GM23338 (cell line): ENCODE measurements around the gene ZNF557. TPM values are rescaled to one million over a fixed set of nuclear protein-coding genes. Genes with fewer than 3 reads are reported as not detected.

Experiments used
- ATAC-seq: fragments of 200-7000 bp; cut with Tn5 transposase; 3 replicates; pipeline ENCODE4 v1.9.1; 2020
- DNase-seq: peaks from one replicate; pipeline ENCODE4 v3.0.0-alpha.2; 2015; ENCODE audit warnings: low spot score
- H2AFZ ChIP-seq: fragments of 200-600 bp; sonication (generic); 2 replicates; pipeline ENCODE4 v1.8.0; 2016; ENCODE audit warnings: antibody characterized with exemption, mild to moderate bottlenecking, moderate library complexity
- H3F3A ChIP-seq: fragments of 200-600 bp; sonication (generic); replicated peaks from 2 replicates; pipeline ENCODE4 v1.8.0; 2017; ENCODE audit warnings: antibody characterized with exemption, mixed run types, low read depth
- H3K27ac ChIP-seq: fragments of 200-600 bp; sonication (generic); 2 replicates; pipeline ENCODE4 v1.6.1; 2016; ENCODE audit warnings: low read depth
- H3K27me3 ChIP-seq: fragments of 200-600 bp; sonication (generic); 2 replicates; pipeline ENCODE4 v1.8.0; 2016; ENCODE audit warnings: mild to moderate bottlenecking, mixed run types, moderate library complexity; ENCODE audit not compliant: insufficient read depth
- H3K36me3 ChIP-seq: fragments of 200-600 bp; sonication (generic); 2 replicates; pipeline ENCODE4 v1.8.0; 2016; ENCODE audit warnings: mild to moderate bottlenecking; ENCODE audit not compliant: insufficient read depth
- H3K4me1 ChIP-seq: fragments of 200-600 bp; sonication (generic); 2 replicates; pipeline ENCODE4 v1.8.0; 2016; ENCODE audit warnings: mild to moderate bottlenecking, moderate library complexity; ENCODE audit not compliant: insufficient read depth
- H3K4me2 ChIP-seq: fragments of 200-600 bp; sonication (generic); 2 replicates; pipeline ENCODE4 v1.7.1; 2017; ENCODE audit warnings: mixed run types
- H3K4me3 ChIP-seq: fragments of 200-600 bp; sonication (generic); 2 replicates; pipeline ENCODE4 v1.6.1; 2016; ENCODE audit warnings: mixed run types
- H3K79me2 ChIP-seq: fragments of 200-600 bp; sonication (generic); replicated peaks from 2 replicates; pipeline ENCODE4 v1.8.0; 2017; ENCODE audit warnings: mild to moderate bottlenecking; ENCODE audit not compliant: insufficient read depth
- H3K9me2 ChIP-seq: fragments of 200-600 bp; sonication (generic); 2 replicates; pipeline ENCODE4 v1.8.0; 2017; ENCODE audit not compliant: insufficient read depth
- H4K20me1 ChIP-seq: fragments of 200-600 bp; sonication (generic); replicated peaks from 2 replicates; pipeline ENCODE4 v1.8.0; 2017; ENCODE audit warnings: mild to moderate bottlenecking; ENCODE audit not compliant: insufficient read depth
- H3K27ac Mint-ChIP-seq: 2 replicates; pipeline ENCODE4 v1.8.0; 2020; ENCODE audit warnings: inconsistent platforms, mild to moderate bottlenecking, moderate library complexity, mixed read lengths
- H3K27me3 Mint-ChIP-seq: 3 replicates; pipeline ENCODE4 v1.8.0; 2022; ENCODE audit warnings: low read depth, mild to moderate bottlenecking, moderate library complexity, mixed read lengths, inconsistent platforms; ENCODE audit not compliant: insufficient read depth, poor library complexity
- H3K36me3 Mint-ChIP-seq: 3 replicates; pipeline ENCODE4 v1.8.0; 2021; ENCODE audit warnings: low read depth, mild to moderate bottlenecking, inconsistent platforms, moderate library complexity, mixed read lengths
- H3K4me1 Mint-ChIP-seq: 3 replicates; pipeline ENCODE4 v1.8.0; 2020; ENCODE audit warnings: mild to moderate bottlenecking, inconsistent platforms, mixed read lengths
- H3K4me3 Mint-ChIP-seq: 3 replicates; pipeline ENCODE4 v1.8.0; 2021; ENCODE audit warnings: moderate library complexity, mild to moderate bottlenecking, inconsistent platforms, mixed read lengths
- H3K9me3 Mint-ChIP-seq: 3 replicates; pipeline ENCODE4 v1.8.0; 2020; ENCODE audit warnings: moderate library complexity, mild to moderate bottlenecking, inconsistent platforms, mixed read lengths
- STAT1 ChIP-seq: IDR thresholded peaks from one replicate; pipeline ENCODE4 v1.6.1; 2016; ENCODE audit warnings: antibody characterized with exemption; ENCODE audit not compliant: unreplicated experiment
- polyA plus RNA-seq: library from polyadenylated mRNA; unstranded; fragments of >200 nt; fragmentation: Nextera tagmentation; extraction: Ambion mirVana; gene quantifications from 2 replicates; pipeline ENCODE4 v1.2.1, GENCODE V29; 2016
- total RNA-seq: library from RNA; depleted of rRNA; stranded (reverse); fragments of >200 nt; shearing (Covaris generic); gene quantifications from 2 replicates; pipeline ENCODE4 v1.2.3, GENCODE V29; 2014
- TF ChIP-seq, protein P1 (sequence below): fragments of 250-450 bp; sonication (Bioruptor Pico); IDR thresholded peaks from 2 replicates; pipeline ENCODE4 v1.5.0; 2020; ENCODE audit warnings: mild to moderate bottlenecking, moderate library complexity
- TF ChIP-seq, protein P2 (sequence below): IDR thresholded peaks from one replicate; pipeline ENCODE4 v1.6.1; 2018; ENCODE audit warnings: antibody characterized with exemption; ENCODE audit not compliant: unreplicated experiment

The ZNF557 gene
- total and polyA plus RNA-seq, 2 experiments from 2014 or later: 3.7 to 10.3 TPM

DNA sequence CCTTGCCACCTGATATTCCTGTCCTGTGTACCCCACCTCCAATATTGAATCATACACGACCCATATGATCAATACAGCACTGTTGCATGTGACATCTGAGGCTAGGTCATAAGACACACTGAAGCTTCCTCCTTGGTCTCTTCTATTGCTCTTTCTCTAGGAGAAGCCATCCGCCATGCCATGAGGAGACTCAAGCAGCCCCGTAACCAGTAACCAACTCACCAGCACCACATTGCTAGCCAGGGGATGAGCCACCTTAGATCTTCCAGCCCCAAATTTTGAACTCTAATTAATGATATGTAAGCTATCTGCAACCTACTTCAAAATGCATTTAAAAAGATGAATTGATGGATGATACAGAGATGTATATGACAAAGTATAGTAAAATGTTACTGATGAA, 28.6 kb downstream of the ZNF557 start:
- H3K9me3 Mint-ChIP-seq: peaks cover 48% of the 10 kb centered on the region
- peaks cover 7% of the 10 kb centered on the region; the same call in 1 of the 2 replicates for H3K9me2 ChIP-seq
- no peak overlapping the region; the same call in 1 of the 2 replicates for H3K27ac Mint-ChIP-seq
- H3K79me2 ChIP-seq: no peaks in the 10 kb centered on the region
- peaks cover 39% of the 10 kb centered on the region for H3K36me3 Mint-ChIP-seq
- TF ChIP-seq STAT1: no peak
- TF ChIP-seq, protein P1, sequence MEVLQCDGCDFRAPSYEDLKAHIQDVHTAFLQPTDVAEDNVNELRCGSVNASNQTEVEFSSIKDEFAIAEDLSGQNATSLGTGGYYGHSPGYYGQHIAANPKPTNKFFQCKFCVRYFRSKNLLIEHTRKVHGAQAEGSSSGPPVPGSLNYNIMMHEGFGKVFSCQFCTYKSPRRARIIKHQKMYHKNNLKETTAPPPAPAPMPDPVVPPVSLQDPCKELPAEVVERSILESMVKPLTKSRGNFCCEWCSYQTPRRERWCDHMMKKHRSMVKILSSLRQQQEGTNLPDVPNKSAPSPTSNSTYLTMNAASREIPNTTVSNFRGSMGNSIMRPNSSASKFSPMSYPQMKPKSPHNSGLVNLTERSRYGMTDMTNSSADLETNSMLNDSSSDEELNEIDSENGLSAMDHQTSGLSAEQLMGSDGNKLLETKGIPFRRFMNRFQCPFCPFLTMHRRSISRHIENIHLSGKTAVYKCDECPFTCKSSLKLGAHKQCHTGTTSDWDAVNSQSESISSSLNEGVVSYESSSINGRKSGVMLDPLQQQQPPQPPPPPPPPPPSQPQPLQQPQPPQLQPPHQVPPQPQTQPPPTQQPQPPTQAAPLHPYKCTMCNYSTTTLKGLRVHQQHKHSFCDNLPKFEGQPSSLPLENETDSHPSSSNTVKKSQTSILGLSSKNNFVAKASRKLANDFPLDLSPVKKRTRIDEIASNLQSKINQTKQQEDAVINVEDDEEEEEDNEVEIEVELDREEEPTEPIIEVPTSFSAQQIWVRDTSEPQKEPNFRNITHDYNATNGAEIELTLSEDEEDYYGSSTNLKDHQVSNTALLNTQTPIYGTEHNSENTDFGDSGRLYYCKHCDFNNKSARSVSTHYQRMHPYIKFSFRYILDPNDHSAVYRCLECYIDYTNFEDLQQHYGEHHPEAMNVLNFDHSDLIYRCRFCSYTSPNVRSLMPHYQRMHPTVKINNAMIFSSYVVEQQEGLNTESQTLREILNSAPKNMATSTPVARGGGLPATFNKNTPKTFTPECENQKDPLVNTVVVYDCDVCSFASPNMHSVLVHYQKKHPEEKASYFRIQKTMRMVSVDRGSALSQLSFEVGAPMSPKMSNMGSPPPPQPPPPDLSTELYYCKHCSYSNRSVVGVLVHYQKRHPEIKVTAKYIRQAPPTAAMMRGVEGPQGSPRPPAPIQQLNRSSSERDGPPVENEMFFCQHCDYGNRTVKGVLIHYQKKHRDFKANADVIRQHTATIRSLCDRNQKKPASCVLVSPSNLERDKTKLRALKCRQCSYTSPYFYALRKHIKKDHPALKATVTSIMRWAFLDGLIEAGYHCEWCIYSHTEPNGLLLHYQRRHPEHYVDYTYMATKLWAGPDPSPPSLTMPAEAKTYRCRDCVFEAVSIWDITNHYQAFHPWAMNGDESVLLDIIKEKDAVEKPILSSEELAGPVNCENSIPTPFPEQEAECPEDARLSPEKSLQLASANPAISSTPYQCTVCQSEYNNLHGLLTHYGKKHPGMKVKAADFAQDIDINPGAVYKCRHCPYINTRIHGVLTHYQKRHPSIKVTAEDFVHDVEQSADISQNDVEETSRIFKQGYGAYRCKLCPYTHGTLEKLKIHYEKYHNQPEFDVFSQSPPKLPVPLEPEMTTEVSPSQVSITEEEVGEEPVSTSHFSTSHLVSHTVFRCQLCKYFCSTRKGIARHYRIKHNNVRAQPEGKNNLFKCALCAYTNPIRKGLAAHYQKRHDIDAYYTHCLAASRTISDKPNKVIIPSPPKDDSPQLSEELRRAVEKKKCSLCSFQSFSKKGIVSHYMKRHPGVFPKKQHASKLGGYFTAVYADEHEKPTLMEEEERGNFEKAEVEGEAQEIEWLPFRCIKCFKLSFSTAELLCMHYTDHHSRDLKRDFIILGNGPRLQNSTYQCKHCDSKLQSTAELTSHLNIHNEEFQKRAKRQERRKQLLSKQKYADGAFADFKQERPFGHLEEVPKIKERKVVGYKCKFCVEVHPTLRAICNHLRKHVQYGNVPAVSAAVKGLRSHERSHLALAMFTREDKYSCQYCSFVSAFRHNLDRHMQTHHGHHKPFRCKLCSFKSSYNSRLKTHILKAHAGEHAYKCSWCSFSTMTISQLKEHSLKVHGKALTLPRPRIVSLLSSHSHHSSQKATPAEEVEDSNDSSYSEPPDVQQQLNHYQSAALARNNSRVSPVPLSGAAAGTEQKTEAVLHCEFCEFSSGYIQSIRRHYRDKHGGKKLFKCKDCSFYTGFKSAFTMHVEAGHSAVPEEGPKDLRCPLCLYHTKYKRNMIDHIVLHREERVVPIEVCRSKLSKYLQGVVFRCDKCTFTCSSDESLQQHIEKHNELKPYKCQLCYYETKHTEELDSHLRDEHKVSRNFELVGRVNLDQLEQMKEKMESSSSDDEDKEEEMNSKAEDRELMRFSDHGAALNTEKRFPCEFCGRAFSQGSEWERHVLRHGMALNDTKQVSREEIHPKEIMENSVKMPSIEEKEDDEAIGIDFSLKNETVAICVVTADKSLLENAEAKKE (CRISPR knock-in tag): no peak
- TF ChIP-seq, protein P2, sequence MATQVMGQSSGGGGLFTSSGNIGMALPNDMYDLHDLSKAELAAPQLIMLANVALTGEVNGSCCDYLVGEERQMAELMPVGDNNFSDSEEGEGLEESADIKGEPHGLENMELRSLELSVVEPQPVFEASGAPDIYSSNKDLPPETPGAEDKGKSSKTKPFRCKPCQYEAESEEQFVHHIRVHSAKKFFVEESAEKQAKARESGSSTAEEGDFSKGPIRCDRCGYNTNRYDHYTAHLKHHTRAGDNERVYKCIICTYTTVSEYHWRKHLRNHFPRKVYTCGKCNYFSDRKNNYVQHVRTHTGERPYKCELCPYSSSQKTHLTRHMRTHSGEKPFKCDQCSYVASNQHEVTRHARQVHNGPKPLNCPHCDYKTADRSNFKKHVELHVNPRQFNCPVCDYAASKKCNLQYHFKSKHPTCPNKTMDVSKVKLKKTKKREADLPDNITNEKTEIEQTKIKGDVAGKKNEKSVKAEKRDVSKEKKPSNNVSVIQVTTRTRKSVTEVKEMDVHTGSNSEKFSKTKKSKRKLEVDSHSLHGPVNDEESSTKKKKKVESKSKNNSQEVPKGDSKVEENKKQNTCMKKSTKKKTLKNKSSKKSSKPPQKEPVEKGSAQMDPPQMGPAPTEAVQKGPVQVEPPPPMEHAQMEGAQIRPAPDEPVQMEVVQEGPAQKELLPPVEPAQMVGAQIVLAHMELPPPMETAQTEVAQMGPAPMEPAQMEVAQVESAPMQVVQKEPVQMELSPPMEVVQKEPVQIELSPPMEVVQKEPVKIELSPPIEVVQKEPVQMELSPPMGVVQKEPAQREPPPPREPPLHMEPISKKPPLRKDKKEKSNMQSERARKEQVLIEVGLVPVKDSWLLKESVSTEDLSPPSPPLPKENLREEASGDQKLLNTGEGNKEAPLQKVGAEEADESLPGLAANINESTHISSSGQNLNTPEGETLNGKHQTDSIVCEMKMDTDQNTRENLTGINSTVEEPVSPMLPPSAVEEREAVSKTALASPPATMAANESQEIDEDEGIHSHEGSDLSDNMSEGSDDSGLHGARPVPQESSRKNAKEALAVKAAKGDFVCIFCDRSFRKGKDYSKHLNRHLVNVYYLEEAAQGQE: no peak
- no peaks in the 10 kb centered on the region for H4K20me1 ChIP-seq
- ATAC-seq (no peak), DNase-seq (no peak)
- no peaks in the 10 kb centered on the region for H3K27me3 ChIP-seq
- peaks cover 24% of the 10 kb centered on the region for H3K27me3 Mint-ChIP-seq
- H3K4me3 Mint-ChIP-seq: peak overlapping the region; percentile 77
- peaks cover 6% of the 10 kb centered on the region; the same call in 1 of the 2 replicates for H3K36me3 ChIP-seq
- no peak overlapping the region for H2AFZ ChIP-seq
- H3K4me3 ChIP-seq: peak overlapping the region; percentile 55
- peaks cover 2% of the 10 kb centered on the region; the same call in 1 of the 3 replicates for H3K4me1 Mint-ChIP-seq
- H3K4me2 ChIP-seq: peak overlapping the region; percentile 78
- H3K27ac ChIP-seq: peak overlapping the region; percentile 79; the same call in 1 of the 2 replicates
- H3K4me1 ChIP-seq: peaks cover 9% of the 10 kb centered on the region; the same call in 1 of the 2 replicates
- no peaks in the 10 kb centered on the region; the same call in 1 of the 2 replicates for H3F3A ChIP-seq
